Neural cell (in vitro differentiated cells): Measurements from ENCODE around the gene TGFBR3. TPM values are rescaled to one million over a fixed set of nuclear protein-coding genes. Genes with fewer than 3 reads are reported as not detected.

ENCODE experiments used
- H2AFZ ChIP-seq: fragments of 200-600, 300-800 bp; sonication (generic), shearing (Covaris generic); 2 replicates; pipeline ENCODE4 v1.6.0; 2014; ENCODE audit warnings: low read depth, mild to moderate bottlenecking, antibody characterized with exemption, low read length, moderate library complexity
- H3F3A ChIP-seq: fragments of 200-600 bp; shearing (Covaris generic); 2 replicates; pipeline ENCODE4 v1.6.1; 2016; ENCODE audit warnings: mild to moderate bottlenecking, moderate library complexity, mixed read lengths, antibody characterized with exemption, low read length; ENCODE audit not compliant: insufficient read depth, poor library complexity, severe bottlenecking
- H3K27ac ChIP-seq: fragments of 200-600, 300-800 bp; sonication (generic), shearing (Covaris generic); 2 replicates; pipeline ENCODE4 v1.5.1; 2014; ENCODE audit warnings: mild to moderate bottlenecking, low read length, moderate library complexity
- H3K27me3 ChIP-seq: fragments of 300-800, 200-600 bp; sonication (generic), shearing (Covaris generic); 2 replicates; pipeline ENCODE4 v1.6.0; 2014; ENCODE audit warnings: mild to moderate bottlenecking, low read depth, low read length, moderate library complexity; ENCODE audit not compliant: insufficient read depth
- H3K36me3 ChIP-seq: fragments of 300-800, 200-600 bp; sonication (generic), shearing (Covaris generic); 2 replicates; pipeline ENCODE4 v1.5.1; 2014; ENCODE audit warnings: mild to moderate bottlenecking, antibody characterized with exemption, low read length, moderate library complexity; ENCODE audit not compliant: insufficient read depth
- H3K4me2 ChIP-seq: fragments of 300-800, 200-600 bp; sonication (generic), shearing (Covaris generic); 2 replicates; pipeline ENCODE4 v1.6.0; 2014; ENCODE audit warnings: mild to moderate bottlenecking, low read length
- H3K4me3 ChIP-seq: fragments of 300-800, 200-600 bp; sonication (generic), shearing (Covaris generic); 2 replicates; pipeline ENCODE4 v1.5.1; 2014; ENCODE audit warnings: mild to moderate bottlenecking, low read length, moderate library complexity
- H3K79me2 ChIP-seq: fragments of 200-600 bp; shearing (Covaris generic); replicated peaks from 2 replicates; pipeline ENCODE4 v1.6.0; 2014; ENCODE audit warnings: mild to moderate bottlenecking, low read length, moderate library complexity; ENCODE audit not compliant: insufficient read depth
- H3K9ac ChIP-seq: fragments of 300-800, 200-600 bp; sonication (generic), shearing (Covaris generic); 2 replicates; pipeline ENCODE4 v1.6.1; 2016; ENCODE audit warnings: mild to moderate bottlenecking, low read length, mixed read lengths
- H3K9me2 ChIP-seq: fragments of 200-600 bp; shearing (Covaris generic); 2 replicates; pipeline ENCODE4 v1.6.1; 2016; ENCODE audit warnings: mild to moderate bottlenecking, low read length, mixed read lengths; ENCODE audit not compliant: insufficient read depth
- H3K9me3 ChIP-seq: fragments of 200-600, 300-800 bp; sonication (generic), shearing (Covaris generic); 2 replicates; pipeline ENCODE4 v1.6.1; 2016; ENCODE audit warnings: mild to moderate bottlenecking, mixed run types, low read length, moderate library complexity, mixed read lengths
- H4K20me1 ChIP-seq: fragments of 200-600 bp; shearing (Covaris generic); 2 replicates; pipeline ENCODE4 v1.6.1; 2016; ENCODE audit warnings: mild to moderate bottlenecking, mixed run types; ENCODE audit not compliant: insufficient read depth
- EP300 ChIP-seq: fragments of 450-650 bp; conservative IDR thresholded peaks from 2 replicates; pipeline ENCODE4 v1.6.1; 2014; ENCODE audit warnings: antibody characterized with exemption, mild to moderate bottlenecking, moderate library complexity; ENCODE audit not compliant: poor library complexity, severe bottlenecking
- EZH2 ChIP-seq: fragments of 200-600, 300-800 bp; shearing (Covaris generic), sonication (generic); IDR thresholded peaks from 2 replicates; pipeline ENCODE4 v1.6.1; 2014; ENCODE audit warnings: antibody characterized with exemption, low read length, borderline replicate concordance, mild to moderate bottlenecking; ENCODE audit not compliant: insufficient read depth, poor library complexity, severe bottlenecking
- MXI1 ChIP-seq: fragments of 450-650 bp; conservative IDR thresholded peaks from 2 replicates; pipeline ENCODE4 v1.6.1; 2014; ENCODE audit warnings: antibody characterized with exemption, mild to moderate bottlenecking; ENCODE audit not compliant: poor library complexity, severe bottlenecking
- POLR2AphosphoS5 ChIP-seq: IDR thresholded peaks from 2 replicates; pipeline ENCODE4 v1.6.1; 2012
- RAD21 ChIP-seq: fragments of 450-650 bp; conservative IDR thresholded peaks from 2 replicates; pipeline ENCODE4 v1.6.1; 2014; ENCODE audit warnings: antibody characterized with exemption, mild to moderate bottlenecking, moderate library complexity
- SMC3 ChIP-seq: fragments of 450-650 bp; conservative IDR thresholded peaks from 2 replicates; pipeline ENCODE4 v1.6.1; 2014; ENCODE audit warnings: antibody characterized with exemption, mild to moderate bottlenecking, moderate library complexity; ENCODE audit not compliant: poor library complexity
- TAF1 ChIP-seq: IDR thresholded peaks from 2 replicates; pipeline ENCODE4 v1.6.1; 2012; ENCODE audit warnings: low read depth
- polyA plus RNA-seq: library from polyadenylated mRNA; depleted of rRNA; stranded (reverse); fragments of >200 nt; gene quantifications from 2 replicates; pipeline ENCODE4 v1.2.3, GENCODE V29; 2014
- TF ChIP-seq, protein P1 (sequence below): fragments of 450-650 bp; IDR thresholded peaks from 2 replicates; pipeline ENCODE4 v1.5.1; 2014; ENCODE audit warnings: antibody characterized with exemption, mild to moderate bottlenecking, moderate library complexity; ENCODE audit not compliant: poor library complexity, severe bottlenecking
- TF ChIP-seq, protein P2 (sequence below): IDR thresholded peaks from 2 replicates; pipeline ENCODE4 v1.6.1; 2012; ENCODE audit warnings: borderline replicate concordance

The TGFBR3 gene
- polyA plus RNA-seq, 1 donor from 2014 or later: 0.25 TPM

GRCh38 chr1:91679446-91679845 lies 206.5 kb downstream of the TGFBR3 start:
- Histone ChIP-seq H3K79me2 (no peaks in the 10 kb centered on the region), H2AFZ (no peak overlapping the region)

DNA sequence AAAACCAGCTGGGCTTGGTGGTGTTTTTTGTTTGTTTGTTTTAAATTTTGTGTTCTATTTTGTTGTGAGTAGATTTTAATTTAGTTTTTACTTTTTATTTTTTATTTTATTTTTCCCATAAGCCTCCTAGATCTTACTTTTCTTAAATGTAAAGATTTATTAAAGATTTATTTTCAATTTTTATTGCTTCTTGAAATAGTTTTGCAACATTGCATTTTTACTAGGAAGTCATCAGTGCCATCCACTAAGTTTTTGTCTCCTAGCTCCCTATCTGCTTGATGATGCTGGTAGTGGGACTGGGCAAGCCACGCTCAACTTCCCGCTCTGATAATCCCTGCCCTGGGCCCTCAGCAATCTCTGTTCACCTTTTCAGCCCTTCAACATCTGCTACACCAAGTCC lies 209.9 kb downstream of the TGFBR3 start:
- Histone ChIP-seq H3K9me2 (no peaks in the 10 kb centered on the region), H4K20me1 (no peaks in the 10 kb centered on the region), H3K4me3 (no peak overlapping the region), H3K27ac (no peak overlapping the region), H3K9ac (no peak overlapping the region), H2AFZ (no peak overlapping the region), H3K4me2 (no peak overlapping the region), H3K9me3 (no peaks in the 10 kb centered on the region), H3F3A (no peaks in the 10 kb centered on the region), H3K27me3 (no peaks in the 10 kb centered on the region), H3K79me2 (no peaks in the 10 kb centered on the region), H3K36me3 (no peaks in the 10 kb centered on the region)
- TF ChIP-seq POLR2AphosphoS5 (no peak), TAF1 (no peak), EP300 (no peak), EZH2 (no peak), MXI1 (no peak), SMC3 (no peak), RAD21 (no peak)
- TF ChIP-seq, protein P1, sequence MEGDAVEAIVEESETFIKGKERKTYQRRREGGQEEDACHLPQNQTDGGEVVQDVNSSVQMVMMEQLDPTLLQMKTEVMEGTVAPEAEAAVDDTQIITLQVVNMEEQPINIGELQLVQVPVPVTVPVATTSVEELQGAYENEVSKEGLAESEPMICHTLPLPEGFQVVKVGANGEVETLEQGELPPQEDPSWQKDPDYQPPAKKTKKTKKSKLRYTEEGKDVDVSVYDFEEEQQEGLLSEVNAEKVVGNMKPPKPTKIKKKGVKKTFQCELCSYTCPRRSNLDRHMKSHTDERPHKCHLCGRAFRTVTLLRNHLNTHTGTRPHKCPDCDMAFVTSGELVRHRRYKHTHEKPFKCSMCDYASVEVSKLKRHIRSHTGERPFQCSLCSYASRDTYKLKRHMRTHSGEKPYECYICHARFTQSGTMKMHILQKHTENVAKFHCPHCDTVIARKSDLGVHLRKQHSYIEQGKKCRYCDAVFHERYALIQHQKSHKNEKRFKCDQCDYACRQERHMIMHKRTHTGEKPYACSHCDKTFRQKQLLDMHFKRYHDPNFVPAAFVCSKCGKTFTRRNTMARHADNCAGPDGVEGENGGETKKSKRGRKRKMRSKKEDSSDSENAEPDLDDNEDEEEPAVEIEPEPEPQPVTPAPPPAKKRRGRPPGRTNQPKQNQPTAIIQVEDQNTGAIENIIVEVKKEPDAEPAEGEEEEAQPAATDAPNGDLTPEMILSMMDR: no peak
- TF ChIP-seq, protein P2, sequence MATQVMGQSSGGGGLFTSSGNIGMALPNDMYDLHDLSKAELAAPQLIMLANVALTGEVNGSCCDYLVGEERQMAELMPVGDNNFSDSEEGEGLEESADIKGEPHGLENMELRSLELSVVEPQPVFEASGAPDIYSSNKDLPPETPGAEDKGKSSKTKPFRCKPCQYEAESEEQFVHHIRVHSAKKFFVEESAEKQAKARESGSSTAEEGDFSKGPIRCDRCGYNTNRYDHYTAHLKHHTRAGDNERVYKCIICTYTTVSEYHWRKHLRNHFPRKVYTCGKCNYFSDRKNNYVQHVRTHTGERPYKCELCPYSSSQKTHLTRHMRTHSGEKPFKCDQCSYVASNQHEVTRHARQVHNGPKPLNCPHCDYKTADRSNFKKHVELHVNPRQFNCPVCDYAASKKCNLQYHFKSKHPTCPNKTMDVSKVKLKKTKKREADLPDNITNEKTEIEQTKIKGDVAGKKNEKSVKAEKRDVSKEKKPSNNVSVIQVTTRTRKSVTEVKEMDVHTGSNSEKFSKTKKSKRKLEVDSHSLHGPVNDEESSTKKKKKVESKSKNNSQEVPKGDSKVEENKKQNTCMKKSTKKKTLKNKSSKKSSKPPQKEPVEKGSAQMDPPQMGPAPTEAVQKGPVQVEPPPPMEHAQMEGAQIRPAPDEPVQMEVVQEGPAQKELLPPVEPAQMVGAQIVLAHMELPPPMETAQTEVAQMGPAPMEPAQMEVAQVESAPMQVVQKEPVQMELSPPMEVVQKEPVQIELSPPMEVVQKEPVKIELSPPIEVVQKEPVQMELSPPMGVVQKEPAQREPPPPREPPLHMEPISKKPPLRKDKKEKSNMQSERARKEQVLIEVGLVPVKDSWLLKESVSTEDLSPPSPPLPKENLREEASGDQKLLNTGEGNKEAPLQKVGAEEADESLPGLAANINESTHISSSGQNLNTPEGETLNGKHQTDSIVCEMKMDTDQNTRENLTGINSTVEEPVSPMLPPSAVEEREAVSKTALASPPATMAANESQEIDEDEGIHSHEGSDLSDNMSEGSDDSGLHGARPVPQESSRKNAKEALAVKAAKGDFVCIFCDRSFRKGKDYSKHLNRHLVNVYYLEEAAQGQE: no peak

More at GRCh38 chr1:91679446-91679845, 206.5 kb downstream of the TGFBR3 start:
- no peak overlapping the region for H3K4me3 ChIP-seq
- H3K27ac ChIP-seq: no peak overlapping the region
- no peaks in the 10 kb centered on the region for H3F3A ChIP-seq
- H3K9me2 ChIP-seq: no peaks in the 10 kb centered on the region
- no peaks in the 10 kb centered on the region for H4K20me1 ChIP-seq
- H3K27me3 ChIP-seq: no peaks in the 10 kb centered on the region
- no peaks in the 10 kb centered on the region for H3K36me3 ChIP-seq
- no peaks in the 10 kb centered on the region for H3K9me3 ChIP-seq
- no peak overlapping the region for H3K9ac ChIP-seq
- no peak overlapping the region for H3K4me2 ChIP-seq
- no peak for TF ChIP-seq TAF1
- no peak for TF ChIP-seq MXI1
- TF ChIP-seq POLR2AphosphoS5: no peak
- no peak for TF ChIP-seq SMC3
- TF ChIP-seq, protein P2: no peak
- no peak for TF ChIP-seq RAD21
- TF ChIP-seq, protein P1: no peak
- TF ChIP-seq EZH2: no peak
- TF ChIP-seq EP300: no peak
